WTC11 (cell line): ENCODE measurements around the gene CYRIA.

Source experiments
- CREM ChIP-seq: sonication (generic); formaldehyde crosslinking; IDR thresholded peaks from 2 replicates; pipeline ENCODE4 v1.8.1; 2022; ENCODE audit warnings: mild to moderate bottlenecking, missing genetic modification reagents, moderate library complexity
- CTCF ChIP-seq: fragments of 200-600 bp; IDR thresholded peaks from 2 replicates; pipeline ENCODE4 v1.8.0; 2022; ENCODE audit warnings: antibody characterized with exemption
- ESRRA ChIP-seq: sonication (generic); formaldehyde crosslinking; IDR thresholded peaks from 2 replicates; pipeline ENCODE4 v1.8.1; 2022; ENCODE audit warnings: mild to moderate bottlenecking, missing genetic modification reagents, borderline replicate concordance
- FOXJ3 ChIP-seq: sonication (generic); formaldehyde crosslinking; IDR thresholded peaks from 2 replicates; pipeline ENCODE4 v1.9.0; 2021; ENCODE audit warnings: missing genetic modification reagents, mild to moderate bottlenecking, borderline replicate concordance
- JUN ChIP-seq: sonication (generic); formaldehyde crosslinking; IDR thresholded peaks from 2 replicates; pipeline ENCODE4 v1.8.0; 2023; ENCODE audit warnings: mild to moderate bottlenecking, missing genetic modification reagents
- MAX ChIP-seq: sonication (generic); formaldehyde crosslinking; IDR thresholded peaks from 2 replicates; pipeline ENCODE4 v1.8.0; 2022; ENCODE audit warnings: mild to moderate bottlenecking, missing genetic modification reagents
- NR1H2 ChIP-seq: sonication (generic); formaldehyde crosslinking; IDR thresholded peaks from 2 replicates; pipeline ENCODE4 v1.9.0; 2021; ENCODE audit warnings: mild to moderate bottlenecking, moderate library complexity, missing genetic modification reagents
- SMAD4 ChIP-seq: sonication (generic); formaldehyde crosslinking; IDR thresholded peaks from 2 replicates; pipeline ENCODE4 v1.8.0; 2022; ENCODE audit warnings: mild to moderate bottlenecking, missing genetic modification reagents
- TCF7 ChIP-seq: sonication (generic); formaldehyde crosslinking; IDR thresholded peaks from 2 replicates; pipeline ENCODE4 v1.8.0; 2022; ENCODE audit warnings: mild to moderate bottlenecking, low read depth, missing genetic modification reagents, moderate library complexity
- TEAD1 ChIP-seq: sonication (generic); formaldehyde crosslinking; IDR thresholded peaks from 2 replicates; pipeline ENCODE4 v1.8.0; 2022; ENCODE audit warnings: mild to moderate bottlenecking, missing genetic modification reagents
- TP53 ChIP-seq: sonication (generic); formaldehyde crosslinking; IDR thresholded peaks from 2 replicates; pipeline ENCODE4 v1.8.1; 2023; ENCODE audit warnings: mild to moderate bottlenecking, missing genetic modification reagents
- USF1 ChIP-seq: sonication (generic); formaldehyde crosslinking; IDR thresholded peaks from 2 replicates; pipeline ENCODE4 v1.8.0; 2022; ENCODE audit warnings: mild to moderate bottlenecking, missing genetic modification reagents
- ZNF121 ChIP-seq: sonication (generic); formaldehyde crosslinking; IDR thresholded peaks from 2 replicates; pipeline ENCODE4 v1.8.0; 2023; ENCODE audit warnings: missing genetic modification reagents
- ZNF671 ChIP-seq: fragments of 250-450 bp; sonication (Bioruptor Pico); IDR thresholded peaks from 2 replicates; pipeline ENCODE4 v1.8.0; 2021; ENCODE audit warnings: mild to moderate bottlenecking

GRCh38 chr2:16680781-16681180, 15.1 kb upstream of the CYRIA start:
- TF ChIP-seq SMAD4 (CRISPR knock-in tag), result no peak
- no peak for TF ChIP-seq CTCF
- no peak for TF ChIP-seq ZNF121 (CRISPR knock-in tag)
- no peak for TF ChIP-seq TEAD1 (CRISPR knock-in tag)
- no peak for TF ChIP-seq USF1 (CRISPR knock-in tag)
- no peak for TF ChIP-seq NR1H2 (CRISPR knock-in tag)
- TF ChIP-seq TP53 (CRISPR knock-in tag), result no peak
- TF ChIP-seq ZNF671, result no peak
- no peak for TF ChIP-seq ESRRA (CRISPR knock-in tag)
- TF ChIP-seq JUN (CRISPR knock-in tag), result no peak
- TF ChIP-seq FOXJ3 (CRISPR knock-in tag), result no peak
- no peak for TF ChIP-seq CREM (CRISPR knock-in tag)
- no peak for TF ChIP-seq TCF7 (CRISPR knock-in tag)
- no peak for TF ChIP-seq MAX (CRISPR knock-in tag)
